HG03095 (cell line): ENCODE results near the gene ATP5PD.
"Not testable (repeated sequence)": the region's sequence is repeated elsewhere in the genome, so short reads cannot be mapped to it uniquely, and the experiment has no call there.

Experiments used
- ATAC-seq: cut with Tn5 transposase; IDR thresholded peaks from one replicate; pipeline ENCODE4 v1.9.1; 2021; ENCODE audit warnings: moderate library complexity; ENCODE audit not compliant: unreplicated experiment

Gene ATP5PD

GRCh38 chr17:75077496-75078283 lies 30.9 kb upstream of the ATP5PD start:
- no peak for ATAC-seq

- no peak for ATAC-seq
Measured at GRCh38 chr17:75077072-75077495, 30.3 kb upstream of the ATP5PD start.

- no peak for ATAC-seq
Measured at GRCh38 chr17:75075597-75076336, 29.0 kb upstream of the ATP5PD start.

GRCh38 chr17:75074532-75074931 lies 27.8 kb upstream of the ATP5PD start:
- no peak for ATAC-seq

- ATAC-seq = no peak
Measured at GRCh38 chr17:75073618-75074047, 26.9 kb upstream of the ATP5PD start.

- not testable (repeated sequence) for ATAC-seq
Measured at GRCh38 chr17:75072909-75073308, 26.1 kb upstream of the ATP5PD start.

GRCh38 chr17:75071478-75072271 lies 24.9 kb upstream of the ATP5PD start:
- not testable (repeated sequence) for ATAC-seq

- no peak for ATAC-seq
Measured at GRCh38 chr17:75069783-75070182, 23.0 kb upstream of the ATP5PD start.

GRCh38 chr17:75068750-75069149 lies 22.0 kb upstream of the ATP5PD start:
- ATAC-seq = no peak

- ATAC-seq = no peak
Measured at GRCh38 chr17:75067856-75068255, 21.1 kb upstream of the ATP5PD start.

GRCh38 chr17:75065562-75066151 lies 18.9 kb upstream of the ATP5PD start:
- ATAC-seq = no peak

- no peak for ATAC-seq
Measured at GRCh38 chr17:75064867-75065561, 18.2 kb upstream of the ATP5PD start.

- ATAC-seq = no peak
Measured at GRCh38 chr17:75064460-75064859, 17.7 kb upstream of the ATP5PD start.

- no peak for ATAC-seq
Measured at GRCh38 chr17:75064040-75064439, 17.3 kb upstream of the ATP5PD start.

GRCh38 chr17:75063626-75064025 lies 16.9 kb upstream of the ATP5PD start:
- ATAC-seq = no peak

- ATAC-seq = no peak
Measured at GRCh38 chr17:75063201-75063600, 16.4 kb upstream of the ATP5PD start.

GRCh38 chr17:75061618-75062017 lies 14.8 kb upstream of the ATP5PD start:
- ATAC-seq = no peak

GRCh38 chr17:75061055-75061438 lies 14.3 kb upstream of the ATP5PD start:
- ATAC-seq = no peak

GRCh38 chr17:75060434-75061054 lies 13.8 kb upstream of the ATP5PD start:
- ATAC-seq = no peak
